Fibroblast of villous mesenchyme (primary cell): ENCODE measurements around the gene H2BW2. TPM values are rescaled to one million over a fixed set of nuclear protein-coding genes. Genes with fewer than 3 reads are reported as not detected.
"Not testable (repeated sequence)": the region's sequence is repeated elsewhere in the genome, so short reads cannot be mapped to it uniquely, and the experiment has no call there.

ENCODE experiments used
- DNase-seq: peaks from one replicate; pipeline ENCODE4 v3.0.0-alpha.2; 2010; ENCODE audit warnings: low read depth
- H3K4me3 ChIP-seq: 2 replicates; pipeline ENCODE4 v1.5.1; 2011; ENCODE audit warnings: low read depth, mild to moderate bottlenecking, low read length
- total RNA-seq: library from RNA; depleted of rRNA; stranded (reverse); fragments of >200 nt; gene quantifications from 2 replicates; pipeline ENCODE4 v1.2.3, GENCODE V29; 2012
- TF ChIP-seq, protein P1 (sequence below): IDR thresholded peaks from 2 replicates; pipeline ENCODE4 v1.5.1; 2012; ENCODE audit warnings: low read depth, mild to moderate bottlenecking, low read length; ENCODE audit not compliant: insufficient read depth

H2BW2 gene
- total RNA-seq, 1 donor, result not detected

DNA sequence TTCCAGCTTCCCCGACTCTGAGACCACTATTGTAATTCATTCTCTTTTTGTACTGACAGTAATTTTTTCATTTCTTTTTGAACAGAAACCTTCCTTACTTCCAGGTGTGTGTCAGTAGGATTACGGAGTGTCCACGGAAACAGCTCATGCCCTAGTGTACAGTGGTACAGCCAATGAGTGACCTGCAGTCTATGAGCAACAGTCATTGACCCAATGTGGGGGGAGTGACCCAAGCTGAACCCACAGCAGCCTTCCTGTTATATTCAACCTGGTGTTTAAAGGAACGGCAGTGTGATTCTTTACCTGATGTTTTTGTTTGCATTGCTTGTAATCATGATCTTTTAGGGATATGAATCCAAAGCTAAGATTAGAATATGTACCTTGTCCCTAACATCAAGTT lies 1.2 kb downstream of the H2BW2 start:
- DNase-seq, result no peak
- TF ChIP-seq, protein P1, sequence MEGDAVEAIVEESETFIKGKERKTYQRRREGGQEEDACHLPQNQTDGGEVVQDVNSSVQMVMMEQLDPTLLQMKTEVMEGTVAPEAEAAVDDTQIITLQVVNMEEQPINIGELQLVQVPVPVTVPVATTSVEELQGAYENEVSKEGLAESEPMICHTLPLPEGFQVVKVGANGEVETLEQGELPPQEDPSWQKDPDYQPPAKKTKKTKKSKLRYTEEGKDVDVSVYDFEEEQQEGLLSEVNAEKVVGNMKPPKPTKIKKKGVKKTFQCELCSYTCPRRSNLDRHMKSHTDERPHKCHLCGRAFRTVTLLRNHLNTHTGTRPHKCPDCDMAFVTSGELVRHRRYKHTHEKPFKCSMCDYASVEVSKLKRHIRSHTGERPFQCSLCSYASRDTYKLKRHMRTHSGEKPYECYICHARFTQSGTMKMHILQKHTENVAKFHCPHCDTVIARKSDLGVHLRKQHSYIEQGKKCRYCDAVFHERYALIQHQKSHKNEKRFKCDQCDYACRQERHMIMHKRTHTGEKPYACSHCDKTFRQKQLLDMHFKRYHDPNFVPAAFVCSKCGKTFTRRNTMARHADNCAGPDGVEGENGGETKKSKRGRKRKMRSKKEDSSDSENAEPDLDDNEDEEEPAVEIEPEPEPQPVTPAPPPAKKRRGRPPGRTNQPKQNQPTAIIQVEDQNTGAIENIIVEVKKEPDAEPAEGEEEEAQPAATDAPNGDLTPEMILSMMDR, result no peak
- H3K4me3 ChIP-seq, result no peak overlapping the region

DNA sequence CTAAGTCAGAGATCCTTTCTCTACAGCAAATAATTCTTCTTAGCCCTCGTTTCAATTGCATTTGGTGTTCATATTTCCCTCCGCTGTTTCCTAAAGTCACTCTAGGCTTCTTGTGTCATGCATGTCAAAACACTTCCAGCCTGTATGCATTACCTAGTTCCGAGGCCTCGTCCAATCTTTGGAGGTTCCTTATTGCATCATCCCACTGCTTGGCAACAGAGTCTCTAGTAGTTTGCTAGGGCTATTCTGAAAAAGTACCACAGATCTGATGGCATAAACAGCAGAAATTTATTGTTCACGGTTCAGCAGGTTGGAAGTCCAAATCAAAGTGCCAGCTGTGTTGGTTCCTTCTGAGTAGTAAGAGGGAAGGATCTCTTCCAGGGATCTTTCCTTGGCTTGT lies 5.9 kb downstream of the H2BW2 start:
- no peak for DNase-seq
- H3K4me3 ChIP-seq, result no peak overlapping the region
- TF ChIP-seq, protein P1, result no peak

DNA sequence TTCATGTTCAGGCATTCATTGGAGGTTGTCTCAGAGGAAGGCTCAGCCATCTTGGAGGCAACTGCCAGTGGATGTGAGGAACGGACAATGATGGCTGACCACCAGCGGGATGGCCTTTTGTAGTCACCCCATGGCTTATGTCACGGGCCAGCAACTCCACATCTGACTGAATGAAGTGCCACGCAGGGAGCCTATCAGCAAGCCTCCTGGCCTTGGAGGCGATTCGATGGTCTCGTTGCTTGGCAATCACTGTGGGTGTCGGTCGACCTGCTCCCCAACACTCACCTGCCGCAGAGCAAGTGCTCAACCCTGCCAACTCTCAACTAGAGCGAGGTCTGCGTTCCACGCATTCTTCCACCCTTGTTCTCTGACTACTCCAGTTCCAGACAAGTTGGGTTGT lies 7.4 kb downstream of the H2BW2 start:
- H3K4me3 ChIP-seq, result no peak overlapping the region
- TF ChIP-seq, protein P1, result no peak
- DNase-seq, result no peak

DNA sequence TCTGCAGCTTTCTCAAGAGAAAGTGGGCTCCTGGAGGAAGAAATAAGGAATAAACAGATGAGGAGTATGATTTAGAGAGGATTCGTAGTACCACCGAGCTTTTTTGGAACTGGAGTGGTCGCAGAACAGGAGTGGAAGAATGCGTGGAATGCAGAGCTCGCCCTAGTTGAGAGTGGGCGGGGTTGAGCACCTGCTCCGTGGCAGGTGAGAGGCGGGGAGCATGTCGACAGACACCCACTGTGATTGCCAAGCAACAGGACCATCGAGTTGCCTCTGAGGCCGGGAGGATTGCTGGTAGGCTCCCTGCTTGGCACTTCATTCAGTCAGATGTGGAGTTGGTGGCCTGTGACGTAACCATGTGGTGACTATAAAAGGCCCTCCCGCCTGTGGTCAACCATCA lies 15.2 kb downstream of the H2BW2 start:
- not testable (repeated sequence) for H3K4me3 ChIP-seq

DNA sequence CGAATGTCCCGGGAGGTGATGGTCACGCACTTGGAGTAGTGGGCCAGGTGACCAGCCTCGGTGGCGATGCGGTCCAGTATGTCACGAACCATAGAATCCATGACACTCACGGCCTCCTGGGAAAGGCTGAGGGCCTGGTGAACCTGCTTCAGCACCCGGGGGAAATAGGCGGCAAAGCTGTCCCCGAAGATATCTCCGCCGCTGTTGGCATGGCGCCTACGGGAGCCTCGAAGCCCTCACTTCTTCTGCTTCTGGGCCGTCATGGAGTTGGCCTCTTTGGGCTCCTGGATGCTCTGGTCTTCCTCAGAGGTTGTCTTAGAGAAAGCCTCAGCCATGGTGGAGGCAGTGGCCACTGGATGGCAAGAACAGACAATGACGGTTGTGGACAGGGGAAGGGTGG lies 22.9 kb downstream of the H2BW2 start:
- not testable (repeated sequence) for DNase-seq, H3K4me3 ChIP-seq

More for the DNA sequence above, 15.2 kb downstream of the H2BW2 start:
- not testable (repeated sequence) for DNase-seq

DNA sequence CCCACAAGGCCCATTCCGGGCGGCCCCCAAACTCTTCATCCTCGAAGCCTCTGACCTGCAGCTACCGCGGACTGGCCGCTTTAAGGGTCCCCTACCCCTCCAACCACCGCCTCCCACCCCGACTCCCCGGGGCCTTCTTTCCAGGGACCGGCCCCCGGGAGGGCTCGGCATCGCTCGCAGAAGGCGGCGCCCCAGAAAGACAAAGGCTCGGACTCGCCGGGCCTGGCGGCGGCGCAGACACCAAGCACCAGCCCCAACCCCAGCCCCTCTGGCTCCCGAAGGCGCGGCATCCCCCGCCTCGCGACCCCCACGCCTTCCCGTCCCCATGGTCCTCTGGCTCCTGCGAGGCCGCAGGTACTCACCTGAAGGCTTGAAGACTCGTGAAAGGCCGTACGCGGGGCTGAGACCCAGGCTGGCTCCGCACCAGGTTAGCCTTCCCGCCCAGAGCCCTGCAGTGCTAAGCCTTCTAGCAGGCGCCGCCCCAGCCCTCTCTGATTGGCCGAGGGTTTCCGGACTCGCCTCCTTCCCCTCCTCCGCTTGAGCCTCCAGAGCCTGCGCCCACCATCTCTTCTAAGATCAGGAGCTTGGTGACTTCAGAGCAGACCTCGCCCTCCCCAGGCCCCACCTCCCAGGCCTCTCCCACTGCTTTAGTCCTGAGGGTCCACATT lies 36.2 kb downstream of the H2BW2 start, which contains the start of gene TMSB15C:
Gene TMSB15C (minus strand): TSS at position 459 of the 668 bp plus-strand sequence.
- H3K4me3 ChIP-seq, DNase-seq: not testable (repeated sequence)

DNA sequence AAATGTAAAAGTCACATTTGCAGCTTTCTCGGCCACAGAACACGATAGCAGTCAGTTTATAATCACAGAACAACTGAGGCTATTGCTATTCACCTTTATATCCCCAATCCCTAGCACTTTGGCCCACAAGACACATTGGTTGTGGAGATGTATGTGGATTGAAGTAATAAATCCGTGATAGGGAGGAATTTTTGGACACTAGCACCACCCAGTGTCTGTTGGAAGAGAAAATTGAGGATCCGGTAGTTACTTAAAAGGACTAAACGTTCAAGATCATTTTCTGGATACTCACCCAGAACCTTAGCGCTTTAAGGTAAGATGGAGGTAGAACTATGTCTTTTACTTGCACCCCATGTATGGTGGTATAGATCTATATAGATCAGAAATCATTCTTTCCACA lies 38.1 kb downstream of the H2BW2 start:
- not testable (repeated sequence) for DNase-seq, H3K4me3 ChIP-seq

DNA sequence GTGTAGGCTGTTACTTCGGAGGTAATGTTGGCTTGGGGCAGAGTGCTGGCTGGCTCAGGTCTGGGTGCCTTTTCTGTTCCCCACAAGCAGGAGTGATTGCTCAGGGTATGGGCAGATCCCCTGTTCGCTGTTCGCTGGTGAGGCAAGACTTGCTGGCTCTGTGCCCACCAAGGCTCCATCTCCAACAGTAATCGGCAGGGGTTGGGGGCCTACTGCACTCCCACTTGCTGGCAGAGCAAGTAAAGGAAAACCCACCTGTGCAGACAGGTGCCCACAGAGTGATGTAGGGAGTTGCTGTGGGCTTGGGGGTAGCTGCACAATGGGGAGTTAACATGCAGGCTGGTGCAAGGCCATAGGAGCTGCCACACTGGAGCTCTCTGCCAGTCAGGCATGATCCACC lies 44.3 kb downstream of the H2BW2 start:
- TF ChIP-seq, protein P1, result no peak
- DNase-seq, result no peak
- no peak overlapping the region for H3K4me3 ChIP-seq

DNA sequence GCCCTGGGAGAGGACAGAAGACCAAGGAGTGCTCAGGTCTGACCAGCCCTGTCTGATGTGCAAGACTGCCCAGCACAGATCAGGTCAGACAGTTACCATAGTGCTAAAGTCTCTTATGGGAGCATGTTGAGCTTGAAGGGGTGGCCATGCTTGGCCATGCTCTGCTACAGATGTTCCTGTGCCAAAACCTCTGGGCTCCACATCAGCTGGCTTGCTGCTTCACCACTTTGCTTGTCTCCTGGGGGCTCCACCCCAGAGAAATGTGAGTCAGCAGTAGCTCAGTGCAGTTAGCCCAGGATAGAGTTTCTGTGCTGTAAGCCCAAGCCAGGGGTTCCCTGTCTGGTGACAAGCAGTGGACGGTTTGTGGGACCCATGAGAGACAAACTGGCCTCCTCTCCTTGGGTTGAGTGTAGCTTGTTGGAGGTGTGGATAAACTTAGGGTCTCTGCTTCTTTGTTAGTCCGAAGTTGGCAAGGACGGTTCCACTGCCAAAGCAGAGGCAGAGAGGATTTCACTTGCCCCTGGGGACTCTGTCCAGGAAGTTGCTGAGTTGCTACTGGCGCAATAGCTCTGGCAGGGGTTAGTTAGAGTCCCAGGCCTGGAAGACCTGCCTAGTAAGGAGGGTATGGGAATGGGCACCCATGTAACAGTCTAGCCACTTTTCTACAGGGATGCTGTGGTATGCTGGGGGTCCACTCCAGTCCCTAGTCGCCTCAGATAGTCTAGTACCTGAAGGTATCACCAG lies 45.0 kb downstream of the H2BW2 start:
- H3K4me3 ChIP-seq, result no peak overlapping the region
- TF ChIP-seq, protein P1, result no peak
- DNase-seq, result no peak
